SK-N-SH treated with all-trans-retinoic acid at 6 μM for 48 hours (cell line): Measurements from ENCODE around the gene WNT6.
A peak's percentile ranks its signal among the peaks of the same experiment; 100 is the strongest.

Experiments used
- ATAC-seq: fragments of 200-7000 bp; cut with Tn5 transposase; 3 replicates; pipeline ENCODE4 v1.9.1; 2020; ENCODE audit warnings: mild to moderate bottlenecking, moderate library complexity
- ARNTL ChIP-seq: fragments of 450-650 bp; formaldehyde crosslinking; IDR thresholded peaks from 2 replicates; pipeline ENCODE4 v1.5.0; 2020; ENCODE audit warnings: low read depth, mild to moderate bottlenecking, moderate library complexity, borderline replicate concordance
- BACH2 ChIP-seq: fragments of 250-450 bp; sonication (Bioruptor Pico); IDR thresholded peaks from 2 replicates; pipeline ENCODE4 v1.9.0; 2021; ENCODE audit warnings: mild to moderate bottlenecking, borderline replicate concordance
- CREB5 ChIP-seq: fragments of 250-450 bp; sonication (Bioruptor Pico); IDR thresholded peaks from 2 replicates; pipeline ENCODE4 v1.5.1; 2020; ENCODE audit warnings: low read depth, mild to moderate bottlenecking, moderate library complexity
- CSDC2 ChIP-seq: fragments of 250-450 bp; sonication (Bioruptor Pico); IDR thresholded peaks from 2 replicates; pipeline ENCODE4 v1.5.0; 2020; ENCODE audit warnings: mild to moderate bottlenecking, moderate library complexity
- ESRRG ChIP-seq: fragments of 250-450 bp; sonication (Bioruptor Pico); IDR thresholded peaks from 2 replicates; pipeline ENCODE4 v1.6.1; 2021; ENCODE audit warnings: mild to moderate bottlenecking
- GLIS3 ChIP-seq: fragments of 250-450 bp; sonication (Bioruptor Pico); IDR thresholded peaks from 2 replicates; pipeline ENCODE4 v1.5.0; 2020; ENCODE audit warnings: mild to moderate bottlenecking, moderate library complexity
- ISL1 ChIP-seq: fragments of 250-450 bp; sonication (Bioruptor Pico); IDR thresholded peaks from 2 replicates; pipeline ENCODE4 v2.1.2; 2022; ENCODE audit warnings: mild to moderate bottlenecking, moderate library complexity
- OSR1 ChIP-seq: fragments of 250-450 bp; sonication (Bioruptor Pico); IDR thresholded peaks from 2 replicates; pipeline ENCODE4 v1.8.0; 2022; ENCODE audit warnings: moderate library complexity, mild to moderate bottlenecking, inconsistent platforms
- PATZ1 ChIP-seq: fragments of 250-450 bp; sonication (Bioruptor Pico); IDR thresholded peaks from 2 replicates; pipeline ENCODE4 v1.8.0; 2020; ENCODE audit warnings: mild to moderate bottlenecking, moderate library complexity, borderline replicate concordance
- POU6F1 ChIP-seq: fragments of 250-450 bp; sonication (Bioruptor Pico); IDR thresholded peaks from 2 replicates; pipeline ENCODE4 v1.8.0; 2021; ENCODE audit warnings: low read depth, mild to moderate bottlenecking, moderate library complexity, borderline replicate concordance
- PPARA ChIP-seq: fragments of 250-450 bp; sonication (Bioruptor Pico); IDR thresholded peaks from 2 replicates; pipeline ENCODE4 v1.5.0; 2020; ENCODE audit warnings: mild to moderate bottlenecking, borderline replicate concordance
- RARB ChIP-seq: fragments of 250-450 bp; sonication (Bioruptor Pico); IDR thresholded peaks from 2 replicates; pipeline ENCODE4 v1.8.0; 2021; ENCODE audit warnings: mild to moderate bottlenecking, moderate library complexity
- TOX ChIP-seq: fragments of 250-450 bp; sonication (Bioruptor Pico); IDR thresholded peaks from 2 replicates; pipeline ENCODE4 v1.8.0; 2021; ENCODE audit warnings: mild to moderate bottlenecking, moderate library complexity, borderline replicate concordance
- TSHZ2 ChIP-seq: fragments of 250-450 bp; sonication (Bioruptor Pico); IDR thresholded peaks from 2 replicates; pipeline ENCODE4 v1.5.0; 2020; ENCODE audit warnings: mild to moderate bottlenecking, moderate library complexity
- ZC3H10 ChIP-seq: fragments of 250-450 bp; sonication (Bioruptor Pico); IDR thresholded peaks from 2 replicates; pipeline ENCODE4 v1.5.1; 2021; ENCODE audit warnings: mild to moderate bottlenecking, moderate library complexity
- ZFP3 ChIP-seq: fragments of 250-450 bp; sonication (Bioruptor Pico); IDR thresholded peaks from 2 replicates; pipeline ENCODE4 v1.5.0; 2020; ENCODE audit warnings: mild to moderate bottlenecking, moderate library complexity
- ZNF565 ChIP-seq: fragments of 450-650 bp; formaldehyde crosslinking; conservative IDR thresholded peaks from 2 replicates; pipeline ENCODE4 v1.5.0; 2020; ENCODE audit warnings: low read depth, mild to moderate bottlenecking, moderate library complexity
- ZNF70 ChIP-seq: fragments of 450-650 bp; formaldehyde crosslinking; IDR thresholded peaks from 2 replicates; pipeline ENCODE4 v1.5.0; 2020; ENCODE audit warnings: mild to moderate bottlenecking, moderate library complexity
- ZNF8 ChIP-seq: fragments of 450-650 bp; formaldehyde crosslinking; IDR thresholded peaks from 2 replicates; pipeline ENCODE4 v1.5.0; 2020; ENCODE audit warnings: mild to moderate bottlenecking, moderate library complexity

Gene WNT6

GRCh38 chr2:218852911-218853667 is 6.5 kb upstream of the WNT6 start:
- TF ChIP-seq RARB = no peak
- TF ChIP-seq ARNTL (CRISPR knock-in tag) = no peak
- TF ChIP-seq ZNF70 (CRISPR knock-in tag) = no peak
- TF ChIP-seq PATZ1 = no peak
- peak; percentile 73 for ATAC-seq

DNA sequence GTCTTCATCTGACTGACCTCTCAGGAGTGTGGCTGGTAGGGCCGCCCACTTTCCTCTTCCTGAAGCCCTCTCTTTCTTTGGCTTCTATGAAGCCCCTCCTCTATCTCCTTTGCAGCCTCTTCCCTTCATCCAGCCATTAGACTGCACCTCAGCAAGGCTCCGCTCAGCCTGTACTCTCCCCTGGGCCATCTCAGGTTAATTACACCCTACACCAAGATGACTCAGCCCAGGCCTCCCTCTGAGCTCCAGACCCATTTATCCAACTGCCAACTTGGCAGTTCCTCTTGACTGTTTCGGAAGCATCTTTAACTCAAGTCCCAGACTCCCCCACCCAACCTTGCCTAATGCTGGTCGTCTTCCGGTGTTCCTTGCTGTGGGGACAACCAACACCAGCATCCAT is 5.8 kb upstream of the WNT6 start:
- peak; percentile 79 for ATAC-seq

DNA sequence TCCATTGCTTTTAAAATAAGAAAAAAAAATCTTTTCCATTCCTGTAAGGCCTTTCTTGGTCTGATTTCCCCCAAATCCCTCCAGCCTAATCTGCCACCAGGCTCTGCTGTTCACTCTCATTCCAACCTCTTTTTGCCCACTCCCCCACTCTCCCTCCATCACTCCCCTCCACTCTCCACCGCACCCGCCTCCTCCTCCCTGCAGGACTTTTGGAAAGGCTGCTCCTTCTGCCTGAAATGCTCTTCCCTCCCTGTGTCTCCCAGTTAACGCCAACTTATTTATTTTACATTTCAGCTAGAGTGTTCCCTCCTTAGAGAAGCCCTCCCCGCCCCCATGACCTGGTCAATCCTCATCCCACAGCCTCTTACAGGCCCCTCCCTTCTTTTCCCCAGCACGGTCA is 4.7 kb upstream of the WNT6 start:
- TF ChIP-seq ZNF565 (CRISPR knock-in tag) (no peak), ZNF70 (CRISPR knock-in tag) (no peak), PPARA (CRISPR knock-in tag) (no peak), ZC3H10 (CRISPR knock-in tag) (no peak), CREB5 (CRISPR knock-in tag) (no peak), CSDC2 (no peak), ARNTL (CRISPR knock-in tag) (no peak), GLIS3 (CRISPR knock-in tag) (no peak)
- no peak for ATAC-seq

More for the DNA sequence above, 5.8 kb upstream of the WNT6 start:
- TF ChIP-seq POU6F1 (CRISPR knock-in tag) = no peak

- TF ChIP-seq PPARA (CRISPR knock-in tag) = no peak
- TF ChIP-seq TOX (CRISPR knock-in tag) = no peak
- no peak for TF ChIP-seq ZNF8 (CRISPR knock-in tag)
- TF ChIP-seq RARB = no peak
- TF ChIP-seq CSDC2 = no peak
- no peak for ATAC-seq
These were observed 4.1 kb upstream of the WNT6 start for GRCh38 chr2:218855305-218856166.

GRCh38 chr2:218856167-218856895 is 3.3 kb upstream of the WNT6 start:
- no peak for ATAC-seq
- TF ChIP-seq ARNTL (CRISPR knock-in tag) (no peak), ISL1 (CRISPR knock-in tag) (no peak), ZFP3 (CRISPR knock-in tag) (no peak), CREB5 (CRISPR knock-in tag) (no peak), PPARA (CRISPR knock-in tag) (no peak), PATZ1 (no peak), ZNF565 (CRISPR knock-in tag) (no peak), ZNF8 (CRISPR knock-in tag) (no peak), CSDC2 (no peak), BACH2 (CRISPR knock-in tag) (no peak), TOX (CRISPR knock-in tag) (no peak), RARB (no peak), ESRRG (no peak), ZNF70 (CRISPR knock-in tag) (no peak), OSR1 (no peak), TSHZ2 (CRISPR knock-in tag) (no peak)
